MM.1S (cell line): ENCODE data around the gene BICC1.

Source experiments
- EZH2 ChIP-seq: fragments of 300-600 bp; sonication (generic); optimal IDR thresholded peaks from 2 replicates; pipeline ENCODE3; 2017; ENCODE audit warnings: low read depth, mild to moderate bottlenecking, antibody characterized with exemption, low read length, mixed read lengths
- EZH2phosphoT487 ChIP-seq: fragments of 300-600 bp; sonication (generic); IDR thresholded peaks from 2 replicates; pipeline ENCODE4 v1.6.1; 2018; ENCODE audit warnings: antibody characterized with exemption, low read length
- TF ChIP-seq, protein P1 (sequence below): fragments of 300-600 bp; sonication (generic); IDR thresholded peaks from 2 replicates; pipeline ENCODE4 v1.5.1; 2016; ENCODE audit warnings: antibody characterized with exemption, low read length, mixed read lengths

DNA sequence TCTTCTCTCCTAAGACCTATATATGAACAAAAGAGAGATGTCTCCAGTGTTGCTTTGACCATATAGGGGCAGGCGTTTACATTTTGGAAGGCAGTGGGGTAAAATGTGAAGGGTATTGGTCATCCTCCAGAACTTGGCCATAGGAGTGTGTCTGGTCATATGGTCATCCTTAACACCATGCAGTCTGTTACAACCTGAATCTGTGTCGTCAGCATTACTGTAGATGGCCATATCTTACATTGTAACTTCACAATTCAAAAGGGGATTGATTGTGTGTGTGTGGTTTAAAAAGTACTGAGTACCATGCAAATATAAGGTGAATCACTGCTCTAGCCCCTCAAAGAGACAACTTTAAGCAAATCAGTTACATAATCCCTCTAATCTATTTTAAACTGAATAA lies 311.7 kb downstream of the BICC1 start:
- no peak for TF ChIP-seq EZH2phosphoT487
- TF ChIP-seq, protein P1, sequence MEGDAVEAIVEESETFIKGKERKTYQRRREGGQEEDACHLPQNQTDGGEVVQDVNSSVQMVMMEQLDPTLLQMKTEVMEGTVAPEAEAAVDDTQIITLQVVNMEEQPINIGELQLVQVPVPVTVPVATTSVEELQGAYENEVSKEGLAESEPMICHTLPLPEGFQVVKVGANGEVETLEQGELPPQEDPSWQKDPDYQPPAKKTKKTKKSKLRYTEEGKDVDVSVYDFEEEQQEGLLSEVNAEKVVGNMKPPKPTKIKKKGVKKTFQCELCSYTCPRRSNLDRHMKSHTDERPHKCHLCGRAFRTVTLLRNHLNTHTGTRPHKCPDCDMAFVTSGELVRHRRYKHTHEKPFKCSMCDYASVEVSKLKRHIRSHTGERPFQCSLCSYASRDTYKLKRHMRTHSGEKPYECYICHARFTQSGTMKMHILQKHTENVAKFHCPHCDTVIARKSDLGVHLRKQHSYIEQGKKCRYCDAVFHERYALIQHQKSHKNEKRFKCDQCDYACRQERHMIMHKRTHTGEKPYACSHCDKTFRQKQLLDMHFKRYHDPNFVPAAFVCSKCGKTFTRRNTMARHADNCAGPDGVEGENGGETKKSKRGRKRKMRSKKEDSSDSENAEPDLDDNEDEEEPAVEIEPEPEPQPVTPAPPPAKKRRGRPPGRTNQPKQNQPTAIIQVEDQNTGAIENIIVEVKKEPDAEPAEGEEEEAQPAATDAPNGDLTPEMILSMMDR, result no peak
- TF ChIP-seq EZH2, result no peak
